OCI-LY7 (cell line): Measurements from ENCODE around the gene IFT25. TPM values are rescaled to one million over a fixed set of nuclear protein-coding genes. Genes with fewer than 3 reads are reported as not detected.

Experiments used
- BruUV-seq: library from RNA; stranded (reverse); fragments of 400-500 nt; replicated peaks from 2 replicates; lab custom pipeline; 2021; lab: Mats Ljungman, UMichigan
- CTCF ChIA-PET: fragments of 300-600 bp; sonication (Branson Sonifier 250); formaldehyde crosslinking; loops from one replicate; lab custom pipeline; 2022; ENCODE audit warnings: antibody characterized with exemption; ENCODE audit not compliant: unreplicated experiment; lab: Charles Lee
- POLR2A ChIA-PET: fragments of 300-600 bp; sonication (Branson Sonifier 250); formaldehyde crosslinking; loops from one replicate; lab custom pipeline; 2022; ENCODE audit warnings: antibody characterized with exemption; lab: Charles Lee
- DNase-seq: peaks from one replicate; pipeline ENCODE4 v3.0.0-alpha.2; 2015; ENCODE audit warnings: low spot score
- H2AFZ ChIP-seq: fragments of 200-600 bp; sonication (generic), shearing (Covaris generic); 2 replicates; pipeline ENCODE4 v1.6.1; 2014; ENCODE audit warnings: mild to moderate bottlenecking, antibody characterized with exemption, low read length, moderate library complexity
- H3K27ac ChIP-seq: fragments of 200-600 bp; sonication (generic); 2 replicates; pipeline ENCODE4 v1.5.1; 2014; ENCODE audit warnings: mixed run types, low read depth, mild to moderate bottlenecking, moderate library complexity, low read length, inconsistent platforms; ENCODE audit not compliant: poor library complexity, severe bottlenecking
- H3K36me3 ChIP-seq: fragments of 200-600 bp; sonication (generic); 2 replicates; pipeline ENCODE4 v1.6.1; 2014; ENCODE audit warnings: mild to moderate bottlenecking, antibody characterized with exemption, low read length, moderate library complexity, mixed read lengths; ENCODE audit not compliant: insufficient read depth
- H3K4me1 ChIP-seq: fragments of 200-600 bp; sonication (generic); 2 replicates; pipeline ENCODE4 v1.5.1; 2014; ENCODE audit warnings: mild to moderate bottlenecking, low read length; ENCODE audit not compliant: insufficient read depth, poor library complexity, severe bottlenecking
- H3K4me2 ChIP-seq: fragments of 200-600 bp; sonication (generic); 2 replicates; pipeline ENCODE4 v1.6.1; 2014; ENCODE audit warnings: mild to moderate bottlenecking, low read length
- H3K4me3 ChIP-seq: fragments of 200-600 bp; sonication (generic); 2 replicates; pipeline ENCODE4 v1.5.1; 2014; ENCODE audit warnings: mild to moderate bottlenecking, low read depth, low read length; ENCODE audit not compliant: poor library complexity, severe bottlenecking
- H3K79me2 ChIP-seq: fragments of 200-600 bp; sonication (generic); 2 replicates; pipeline ENCODE4 v1.6.1; 2016; ENCODE audit warnings: low read depth, mild to moderate bottlenecking, low read length, moderate library complexity, mixed read lengths; ENCODE audit not compliant: insufficient read depth
- H3K9me2 ChIP-seq: fragments of 200-600 bp; sonication (generic); 2 replicates; pipeline ENCODE4 v1.6.1; 2016; ENCODE audit warnings: mild to moderate bottlenecking, low read length, mixed read lengths; ENCODE audit not compliant: insufficient read depth
- H3K9me3 ChIP-seq: fragments of 200-600 bp; sonication (generic); 2 replicates; pipeline ENCODE4 v1.6.1; 2014; ENCODE audit warnings: mild to moderate bottlenecking, mixed run types, low read length, mixed read lengths
- H4K20me1 ChIP-seq: fragments of 200-600 bp; sonication (generic); 2 replicates; pipeline ENCODE4 v1.6.1; 2014; ENCODE audit warnings: mild to moderate bottlenecking, antibody characterized with exemption, low read length, moderate library complexity, mixed read lengths; ENCODE audit not compliant: insufficient read depth
- EZH2phosphoT487 ChIP-seq: fragments of 200-600 bp; sonication (generic); IDR thresholded peaks from 2 replicates; pipeline ENCODE4 v1.6.1; 2018; ENCODE audit warnings: low read depth, borderline replicate concordance, mild to moderate bottlenecking, mixed run types, antibody characterized with exemption, low read length, moderate library complexity, mixed read lengths
- intact Hi-C: fragments of 100-400 bp; cut with micrococcal nuclease; formaldehyde crosslinking; loops from one replicate; pipeline ENCODE4 v1.10.0; 2022; ENCODE audit not compliant: unreplicated experiment
- total RNA-seq, 2 experiments: library from RNA; depleted of rRNA in 1 of 2; stranded (reverse); fragments of >200 nt in 1 of 2; shearing (Covaris generic) in 1 of 2; gene quantifications; 2 replicates each; pipeline ENCODE4 v1.2.3, GENCODE V29; 2014 to 2022
- TF ChIP-seq, protein P1 (sequence below): fragments of 200-600 bp; sonication (generic); conservative IDR thresholded peaks from 2 replicates; pipeline ENCODE4 v1.5.1; 2014; ENCODE audit warnings: mild to moderate bottlenecking, antibody characterized with exemption, low read length, moderate library complexity, mixed read lengths

The IFT25 gene
- total RNA-seq, 2 experiments from 2014 or later = 45.4 to 57.0 TPM

DNA sequence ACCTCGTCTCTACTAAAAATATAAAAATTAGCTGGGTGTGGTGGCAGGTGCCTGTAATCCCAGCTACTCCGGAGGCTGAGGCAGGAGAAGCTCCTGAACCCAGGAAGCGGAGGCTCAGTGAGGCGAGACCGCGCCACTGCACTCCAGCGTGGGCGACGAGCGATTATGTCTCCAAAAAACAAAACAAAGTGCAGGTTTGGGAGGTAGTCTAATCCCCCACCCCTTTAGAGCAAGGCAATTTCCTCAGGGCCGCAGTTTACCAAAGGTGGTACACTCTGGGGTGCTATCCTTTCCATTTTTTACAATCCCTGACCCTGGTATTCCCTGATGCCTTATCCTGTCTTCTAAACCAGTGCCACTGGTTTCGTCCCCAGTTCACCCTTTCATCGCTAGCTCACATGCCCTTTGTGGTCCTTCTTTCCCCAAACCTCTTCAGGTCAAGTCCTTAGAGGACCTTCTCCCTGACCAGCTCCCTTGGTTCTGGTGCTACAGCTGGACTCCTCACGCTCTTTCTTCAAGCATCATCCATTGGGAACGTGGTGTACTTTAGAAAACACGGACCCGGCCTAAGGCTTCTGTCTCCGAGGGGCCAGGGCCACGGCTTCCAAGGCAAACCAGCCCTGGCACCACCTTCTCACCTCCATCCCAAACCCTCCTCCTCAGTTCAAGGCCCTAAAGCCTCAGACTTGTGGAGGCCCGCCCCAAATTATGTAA is 873 bp downstream of the IFT25 start:
- TF ChIP-seq EZH2phosphoT487 = no peak
- TF ChIP-seq, protein P1, sequence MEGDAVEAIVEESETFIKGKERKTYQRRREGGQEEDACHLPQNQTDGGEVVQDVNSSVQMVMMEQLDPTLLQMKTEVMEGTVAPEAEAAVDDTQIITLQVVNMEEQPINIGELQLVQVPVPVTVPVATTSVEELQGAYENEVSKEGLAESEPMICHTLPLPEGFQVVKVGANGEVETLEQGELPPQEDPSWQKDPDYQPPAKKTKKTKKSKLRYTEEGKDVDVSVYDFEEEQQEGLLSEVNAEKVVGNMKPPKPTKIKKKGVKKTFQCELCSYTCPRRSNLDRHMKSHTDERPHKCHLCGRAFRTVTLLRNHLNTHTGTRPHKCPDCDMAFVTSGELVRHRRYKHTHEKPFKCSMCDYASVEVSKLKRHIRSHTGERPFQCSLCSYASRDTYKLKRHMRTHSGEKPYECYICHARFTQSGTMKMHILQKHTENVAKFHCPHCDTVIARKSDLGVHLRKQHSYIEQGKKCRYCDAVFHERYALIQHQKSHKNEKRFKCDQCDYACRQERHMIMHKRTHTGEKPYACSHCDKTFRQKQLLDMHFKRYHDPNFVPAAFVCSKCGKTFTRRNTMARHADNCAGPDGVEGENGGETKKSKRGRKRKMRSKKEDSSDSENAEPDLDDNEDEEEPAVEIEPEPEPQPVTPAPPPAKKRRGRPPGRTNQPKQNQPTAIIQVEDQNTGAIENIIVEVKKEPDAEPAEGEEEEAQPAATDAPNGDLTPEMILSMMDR = no peak
- no peaks in the 10 kb centered on the region for H3K9me2 ChIP-seq
- peaks cover 34% of the 10 kb centered on the region; the same call in 1 of the 2 replicates for H3K79me2 ChIP-seq
- ChIA-PET POLR2A (interaction anchor here (0.6 to 2.7 kb wide), 14 partner anchors 8 to 255 kb away, joined by 3 to 16 read pairs (median 8); partner anchors contain the start of genes CYB5RL, MRPL37, TCEANC2 and TMEM59), CTCF (interaction anchor here (1.0 to 1.8 kb wide), 3 partner anchors 15 to 84 kb away, joined by 3 to 6 read pairs (median 4); no protein-coding TSS in a partner anchor)
- intact Hi-C loops = loop anchor here (5.0 kb wide), 1 partner anchor 67 kb away; no protein-coding TSS in a partner anchor
- peak overlapping the region; percentile 71 for H3K4me3 ChIP-seq
- no TSS peak for BruUV-seq
- H2AFZ ChIP-seq = peak overlapping the region; percentile 86
- peak overlapping the region; percentile 97 for H3K4me2 ChIP-seq
- H4K20me1 ChIP-seq = no peaks in the 10 kb centered on the region
- H3K27ac ChIP-seq = peak overlapping the region; percentile 47
- H3K36me3 ChIP-seq = peaks cover 11% of the 10 kb centered on the region
- H3K4me1 ChIP-seq = peaks cover 18% of the 10 kb centered on the region
- no peak for DNase-seq
- H3K9me3 ChIP-seq = no peaks in the 10 kb centered on the region

DNA sequence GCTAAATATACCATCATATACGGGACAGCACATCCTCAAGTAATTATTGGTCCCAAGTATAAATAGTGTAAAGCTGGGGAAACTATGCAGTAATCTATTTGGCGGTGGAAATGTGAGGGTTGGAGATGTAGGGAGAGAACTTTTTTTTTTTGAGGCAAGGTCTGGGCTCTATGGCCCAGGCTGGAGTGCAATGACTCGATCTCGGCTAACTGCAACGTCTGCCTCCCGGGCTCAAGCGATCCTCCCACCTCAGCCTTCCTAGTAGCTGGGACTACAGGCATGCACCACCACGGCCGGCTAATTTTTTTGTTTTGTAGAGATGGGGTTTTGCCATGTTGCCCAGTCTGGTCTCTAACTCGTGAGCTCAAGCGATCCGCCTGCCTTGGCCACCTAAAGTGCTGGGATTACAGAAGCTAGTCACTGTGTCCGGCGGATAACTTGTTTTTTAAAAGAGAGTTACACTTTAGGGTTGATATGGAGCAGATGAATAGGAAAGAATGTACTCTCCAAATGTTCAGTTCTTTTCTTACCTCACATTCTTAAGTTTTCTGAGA is 1.9 kb downstream of the IFT25 start:
- Histone ChIP-seq H2AFZ (no peak overlapping the region), H3K9me2 (no peaks in the 10 kb centered on the region), H3K4me1 (peaks cover 18% of the 10 kb centered on the region), H3K4me2 (peak overlapping the region; percentile 97; the same call in 1 of the 2 replicates), H3K79me2 (peaks cover 34% of the 10 kb centered on the region; the same call in 1 of the 2 replicates), H3K4me3 (no peak overlapping the region), H3K27ac (no peak overlapping the region), H4K20me1 (no peaks in the 10 kb centered on the region), H3K36me3 (peaks cover 17% of the 10 kb centered on the region), H3K9me3 (no peaks in the 10 kb centered on the region)
- TF ChIP-seq, protein P1 = no peak
- no peak for TF ChIP-seq EZH2phosphoT487
- ChIA-PET POLR2A (interaction anchor here (0.6 to 2.7 kb wide), 3 partner anchors 10 to 545 kb away, joined by 4 to 8 read pairs (median 4); no protein-coding TSS in a partner anchor), CTCF (no interaction called here)
- TSS peak; percentile 33 for BruUV-seq
- intact Hi-C loops = no loop called here
- no peak for DNase-seq
